ENCODE data around the gene MND1. TPM values are rescaled to one million over a fixed set of nuclear protein-coding genes. Genes with fewer than 3 reads are reported as not detected.

Gene MND1
- total and polyA plus RNA-seq, 10 donors, result 0.76 to 10.9 (median 2.3) TPM

GRCh38 chr4:153432965-153433753, 88.7 kb downstream of the MND1 start:
- 21 to 32% (median 27%) methylated on average over 12 of the region's 12 CpGs for WGBS, 5 donors
- peak overlapping the region; percentile 57 to 90 (median 83) for H3K27ac ChIP-seq
- DNase-seq, result peak; percentile 83
- H3K4me1 ChIP-seq, result peaks cover 20 to 94% (median 48%) of the 10 kb centered on the region in 6 donors
- H3K27me3 ChIP-seq (replicated peaks in 1 of 7), result no peaks in the 10 kb centered on the region
- no peaks in the 10 kb centered on the region for H3K36me3 ChIP-seq
- intact Hi-C loops (cut with DNase I; ENCODE audit: low total_unique reads), result loop anchor here (10.0 kb wide), 3 partner anchors 52 to 142 kb away; no protein-coding TSS in a partner anchor
- TF ChIP-seq CTCF (IDR thresholded peaks at IDR 0.05 in 8 of 11, conservative IDR thresholded peaks at IDR 0.05 in 3 of 11), result peak; percentile 70 to 97 (median 86)
- peak in 1 of 3 donors; percentile 81 for TF ChIP-seq POLR2AphosphoS5 (IDR thresholded peaks at IDR 0.05)
- TF ChIP-seq POLR2A (IDR thresholded peaks at IDR 0.05), result no peak
- peak overlapping the region in 7 of 8 donors; percentile 18 to 68 (median 33) for H3K4me3 ChIP-seq
- no peaks in the 10 kb centered on the region for H3K9me3 ChIP-seq

GRCh38 chr4:153433754-153434105, 89.2 kb downstream of the MND1 start:
- Histone ChIP-seq H3K4me1 (peaks cover 15 to 94% (median 49%) of the 10 kb centered on the region in 6 donors), H3K36me3 (no peaks in the 10 kb centered on the region), H3K4me3 (peak overlapping the region in 6 of 8 donors; percentile 18 to 68 (median 35)), H3K9me3 (no peaks in the 10 kb centered on the region), H3K27me3 (replicated peaks in 1 of 7) (no peaks in the 10 kb centered on the region), H3K27ac (peak overlapping the region; percentile 57 to 90 (median 83))
- WGBS, 5 donors, result 15 to 29% (median 21%) methylated on average over 3 of the region's 3 CpGs
- intact Hi-C loops (cut with DNase I; ENCODE audit: low total_unique reads), result loop anchor here (10.0 kb wide), 3 partner anchors 51 to 141 kb away; no protein-coding TSS in a partner anchor
- no peak for DNase-seq
- TF ChIP-seq CTCF (IDR thresholded peaks at IDR 0.05 in 8 of 11, conservative IDR thresholded peaks at IDR 0.05 in 3 of 11), result no peak
- no peak for TF ChIP-seq POLR2AphosphoS5 (IDR thresholded peaks at IDR 0.05)
- no peak for TF ChIP-seq POLR2A (IDR thresholded peaks at IDR 0.05)

GRCh38 chr4:153434190-153434589, 89.7 kb downstream of the MND1 start:
- intact Hi-C loops (cut with DNase I; ENCODE audit: low total_unique reads), result loop anchor here (10.0 kb wide), 3 partner anchors 51 to 141 kb away; no protein-coding TSS in a partner anchor
- TF ChIP-seq POLR2A (IDR thresholded peaks at IDR 0.05) (no peak), POLR2AphosphoS5 (IDR thresholded peaks at IDR 0.05) (no peak), CTCF (IDR thresholded peaks at IDR 0.05 in 8 of 11, conservative IDR thresholded peaks at IDR 0.05 in 3 of 11) (no peak)
- Histone ChIP-seq H3K27me3 (replicated peaks in 1 of 7) (no peaks in the 10 kb centered on the region), H3K4me1 (peaks cover 10 to 94% (median 49%) of the 10 kb centered on the region in 6 donors), H3K9me3 (no peaks in the 10 kb centered on the region), H3K36me3 (no peaks in the 10 kb centered on the region), H3K27ac (peak overlapping the region in 7 of 8 donors; percentile 78 to 90 (median 84)), H3K4me3 (no peak overlapping the region)
- DNase-seq, result no peak
- WGBS, 5 donors, result 44 to 73% (median 55%) methylated on average over 2 of the region's 2 CpGs
